GM11168 (cell line): ENCODE data around the gene OLFML2B.

Experiments used
- in situ Hi-C: fragments of 300-500 bp; cut with MboI; formaldehyde crosslinking; loops from one replicate; pipeline ENCODE4 v1.12.0; 2022; ENCODE audit warnings: low sequenced_read_pairs; ENCODE audit not compliant: unreplicated experiment

The OLFML2B gene

DNA sequence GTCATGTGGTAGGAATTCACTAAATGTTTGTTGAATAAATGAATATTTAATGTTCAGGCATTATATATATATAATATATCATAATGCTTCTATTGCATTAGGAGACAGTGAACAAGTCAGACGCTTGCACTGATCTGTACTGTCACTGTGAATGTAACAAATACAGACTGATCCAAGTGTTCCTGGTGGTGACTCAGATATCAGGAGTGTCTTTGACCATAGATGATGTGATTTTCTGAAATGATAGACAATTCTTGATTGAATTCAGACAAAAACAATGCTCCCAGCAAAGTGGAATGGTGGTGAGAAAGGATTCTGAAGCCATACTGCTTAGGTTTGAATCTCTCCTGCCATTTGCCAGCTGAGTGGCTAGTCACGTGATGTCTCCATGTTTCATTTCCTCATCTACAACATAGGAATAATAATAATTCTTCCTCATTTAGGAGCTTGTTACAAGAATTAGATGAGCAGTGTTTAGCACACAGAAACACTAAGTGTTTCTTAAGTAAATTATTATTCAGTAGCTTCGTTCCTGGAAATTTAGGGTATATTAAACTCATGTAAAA, 71.0 kb downstream of the OLFML2B start:
- in situ Hi-C loops, result no loop called here

DNA sequence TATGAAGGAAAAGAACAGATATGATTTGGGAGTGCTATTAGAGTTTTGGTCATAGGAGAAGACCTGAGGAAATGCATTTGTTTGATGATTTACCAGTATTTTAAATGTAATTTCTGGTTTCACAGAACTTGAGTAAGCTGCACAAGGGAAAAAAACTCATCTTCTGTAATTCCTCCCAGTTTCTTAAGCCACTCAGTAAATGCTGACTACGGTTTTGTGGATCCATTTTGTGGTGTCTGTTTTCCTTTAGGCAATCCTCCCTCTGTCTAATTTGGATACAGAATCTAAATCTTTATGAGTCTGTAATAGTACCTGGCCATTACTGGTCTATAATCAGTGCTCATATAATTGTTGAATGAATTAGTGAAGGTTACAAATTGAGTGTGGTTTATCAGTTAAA, 72.0 kb downstream of the OLFML2B start:
- in situ Hi-C loops, result no loop called here

DNA sequence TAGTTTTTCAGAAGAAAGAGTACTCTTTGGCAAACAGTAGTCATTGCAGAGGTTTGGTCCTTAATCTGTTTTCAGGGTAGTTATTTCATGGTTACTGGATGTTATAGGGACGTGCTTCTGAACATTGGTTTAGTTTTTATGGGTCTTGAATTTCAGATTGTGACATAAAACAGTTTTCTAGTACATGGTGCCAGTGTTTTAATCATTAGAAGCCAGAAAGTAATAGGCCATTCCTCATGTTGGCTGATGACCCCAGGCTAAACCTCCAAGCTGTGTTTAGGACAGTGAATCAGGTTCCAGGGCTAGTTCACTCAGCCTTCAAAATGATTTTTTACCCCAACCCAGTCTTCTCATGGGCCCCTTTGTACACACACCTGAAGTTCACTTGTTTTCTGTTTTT, 73.3 kb downstream of the OLFML2B start:
- in situ Hi-C loops, result no loop called here

DNA sequence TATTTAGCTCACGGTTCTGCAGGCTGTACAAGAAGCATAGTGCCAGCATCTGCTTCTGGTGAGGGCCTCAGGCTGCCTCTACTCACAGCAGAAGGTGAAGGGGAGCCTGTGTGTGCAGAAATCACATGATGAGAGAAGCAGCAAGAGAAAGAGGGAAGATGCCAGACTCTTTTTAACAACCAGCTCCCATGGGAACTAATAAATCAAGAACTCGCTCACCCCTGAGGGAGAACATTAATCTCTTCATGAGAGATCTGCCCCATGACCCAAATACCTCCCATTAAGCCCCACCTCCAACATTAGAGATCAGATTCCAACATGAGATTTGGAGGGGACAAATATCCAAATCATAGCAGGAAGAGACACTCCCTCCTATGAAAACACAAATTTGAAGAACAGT, 74.1 kb downstream of the OLFML2B start:
- in situ Hi-C loops, result no loop called here

DNA sequence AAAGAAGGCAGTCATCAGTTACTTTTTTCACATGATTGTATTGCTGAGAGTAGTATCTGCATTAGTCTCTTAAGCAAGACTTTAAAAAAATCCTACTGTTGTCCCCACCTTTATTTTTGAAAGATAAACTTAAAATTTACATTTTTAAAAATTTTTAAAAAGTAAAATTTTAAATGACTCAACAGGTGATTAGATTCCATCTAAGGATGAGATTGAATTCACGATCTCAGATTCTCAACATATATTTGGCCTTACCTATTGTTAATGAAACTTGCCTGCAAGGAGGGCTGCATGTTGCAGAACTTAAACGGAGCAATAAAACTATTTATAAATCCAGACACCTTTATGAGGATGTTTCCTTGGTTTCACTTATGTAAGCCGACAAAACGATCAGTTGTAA, 75.2 kb downstream of the OLFML2B start:
- in situ Hi-C loops, result no loop called here

DNA sequence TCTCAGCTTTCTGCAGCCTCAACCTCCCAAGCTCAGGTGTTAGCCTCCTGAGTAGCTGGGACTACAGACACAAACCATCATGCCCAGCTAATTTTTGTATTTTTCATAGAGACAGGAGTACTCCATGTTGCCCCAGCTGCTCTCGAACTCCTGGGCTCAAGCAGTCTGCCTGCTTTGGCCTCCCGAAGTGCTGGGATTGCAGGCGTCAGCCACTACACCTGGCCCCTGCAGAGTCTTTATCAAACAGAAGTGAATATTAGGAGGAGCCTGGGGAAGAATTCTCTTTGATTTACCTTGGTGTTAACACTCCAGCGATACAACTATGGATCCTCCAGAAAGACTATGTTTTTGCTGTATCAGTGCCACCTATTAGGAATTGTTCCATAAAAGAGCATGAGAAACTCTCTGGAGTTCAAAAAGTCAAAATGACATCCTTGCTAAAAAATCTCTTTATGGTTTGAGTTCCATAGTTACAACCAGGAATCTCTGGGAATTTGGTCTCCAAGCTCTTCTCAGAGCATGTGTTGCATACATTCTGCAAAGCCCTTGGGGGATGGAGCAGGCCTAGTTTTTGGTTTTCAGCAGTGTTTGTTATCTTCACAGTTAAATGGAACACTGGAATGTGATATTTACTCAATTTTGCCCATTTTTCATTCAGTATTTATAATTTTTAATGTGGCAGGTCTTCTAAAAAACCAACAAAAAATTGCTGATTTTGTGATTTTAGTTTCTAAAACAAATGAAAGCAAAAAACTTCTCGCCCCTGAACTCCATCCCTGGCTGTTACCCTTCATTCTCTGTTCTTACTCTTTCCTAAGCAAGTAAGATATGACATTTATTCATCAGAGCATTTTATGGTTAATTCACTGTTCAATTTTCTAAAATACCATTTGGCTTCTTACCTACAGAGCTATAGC, 77.3 kb downstream of the OLFML2B start:
- in situ Hi-C loops, result no loop called here

DNA sequence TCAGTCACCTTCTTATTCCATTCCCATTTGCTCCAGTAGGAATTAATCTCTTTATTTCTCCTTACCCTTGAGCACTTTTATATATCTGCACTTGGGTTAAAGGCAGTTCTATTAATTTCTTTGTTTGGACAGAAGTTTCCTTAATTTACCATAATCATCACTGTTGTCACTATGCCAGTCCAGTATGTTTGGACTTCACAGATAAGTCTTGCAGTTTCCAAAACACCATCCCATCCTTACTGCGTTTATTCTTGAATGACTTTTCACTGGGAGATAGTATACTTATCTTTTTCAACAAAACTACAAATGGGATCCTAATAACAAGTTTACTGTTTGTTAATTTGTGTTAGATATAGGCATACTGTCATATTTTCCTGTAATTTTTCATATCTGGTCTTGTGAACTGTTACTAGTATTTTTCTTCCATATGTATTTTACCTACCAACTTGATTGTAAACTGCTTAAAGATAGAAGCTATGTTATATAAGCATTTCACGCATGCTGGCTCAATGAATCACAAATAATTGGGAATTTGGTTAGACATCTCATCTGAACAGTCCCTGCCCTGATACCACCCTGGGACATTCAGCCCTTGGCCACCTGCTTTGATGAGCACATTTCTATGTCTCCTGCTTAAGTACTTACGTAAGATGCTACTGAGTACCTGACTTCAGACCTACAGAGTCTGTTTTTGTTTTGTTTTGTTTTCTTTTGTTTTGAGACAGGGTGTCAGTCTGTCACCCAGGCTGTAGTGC, 78.2 kb downstream of the OLFML2B start:
- in situ Hi-C loops, result no loop called here

DNA sequence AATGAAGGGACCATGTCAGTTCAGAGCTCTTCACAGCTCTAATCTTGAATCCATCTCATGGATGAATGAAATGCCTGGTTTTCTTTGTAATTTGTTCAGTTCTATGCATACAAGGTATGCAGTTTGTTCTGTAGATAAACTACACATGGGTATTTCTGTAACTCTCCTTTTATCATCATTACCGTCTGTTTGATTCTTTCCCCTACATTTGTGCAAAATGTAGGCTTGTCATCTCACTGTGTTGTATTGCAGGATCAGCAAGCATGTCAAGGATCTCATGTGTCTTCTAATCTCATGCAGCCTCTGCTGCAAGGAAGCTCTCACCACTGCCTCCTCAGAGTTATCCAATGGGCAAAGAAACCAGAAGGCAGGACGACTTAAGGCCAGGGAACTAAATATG, 79.3 kb downstream of the OLFML2B start:
- in situ Hi-C loops, result no loop called here

DNA sequence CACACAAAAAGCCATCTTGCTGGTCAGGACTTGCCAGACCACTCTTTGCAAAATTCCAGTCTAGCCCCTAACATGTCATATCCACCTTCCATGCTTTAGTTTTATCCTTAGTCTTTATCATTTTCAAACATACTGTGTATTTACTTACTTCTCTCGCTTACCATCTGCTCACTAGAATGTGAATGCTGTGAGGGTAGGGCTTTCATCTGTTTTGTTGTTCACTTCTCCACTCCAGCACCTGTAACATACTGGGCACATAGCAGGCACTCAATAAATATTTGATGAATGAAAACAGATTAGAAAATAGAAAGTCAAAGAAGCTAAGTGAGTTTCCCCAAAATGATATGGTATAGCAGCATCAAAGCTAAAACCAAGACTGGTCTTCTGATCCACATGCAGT, 79.9 kb downstream of the OLFML2B start:
- in situ Hi-C loops, result no loop called here

DNA sequence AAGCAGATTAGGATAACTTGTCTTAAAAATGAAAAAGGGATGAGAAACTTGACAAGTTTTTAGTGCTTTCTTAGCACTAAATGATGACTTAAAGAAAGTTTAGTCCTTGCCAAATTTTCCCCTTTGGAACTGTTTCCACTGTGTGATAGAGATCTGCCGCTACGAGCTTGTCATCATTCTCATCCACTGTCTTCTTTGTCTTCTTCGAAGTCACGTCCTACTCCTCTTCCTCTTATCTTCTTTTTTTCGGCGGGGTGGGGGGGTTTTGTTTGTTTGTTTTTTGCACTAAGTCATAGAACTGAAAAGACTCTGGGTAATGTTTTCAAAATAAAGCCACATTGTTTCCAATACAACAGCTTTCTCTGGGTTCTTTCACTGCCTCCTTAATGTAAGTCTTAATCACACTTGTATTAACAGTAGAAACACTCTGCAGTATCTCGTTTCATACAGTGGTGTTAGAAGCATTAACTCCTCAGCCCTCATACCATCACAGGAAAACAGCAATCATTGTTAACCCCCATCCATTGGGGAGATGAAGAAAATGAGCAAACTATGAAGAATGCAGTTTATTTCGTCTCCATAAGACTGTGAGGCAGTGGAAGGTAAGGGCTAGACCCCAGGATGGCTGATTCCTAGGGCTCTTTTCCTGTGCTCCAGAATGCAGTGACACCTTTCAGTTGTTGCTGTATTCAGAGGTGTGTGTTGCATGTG, 81.8 kb downstream of the OLFML2B start:
- in situ Hi-C loops, result no loop called here

DNA sequence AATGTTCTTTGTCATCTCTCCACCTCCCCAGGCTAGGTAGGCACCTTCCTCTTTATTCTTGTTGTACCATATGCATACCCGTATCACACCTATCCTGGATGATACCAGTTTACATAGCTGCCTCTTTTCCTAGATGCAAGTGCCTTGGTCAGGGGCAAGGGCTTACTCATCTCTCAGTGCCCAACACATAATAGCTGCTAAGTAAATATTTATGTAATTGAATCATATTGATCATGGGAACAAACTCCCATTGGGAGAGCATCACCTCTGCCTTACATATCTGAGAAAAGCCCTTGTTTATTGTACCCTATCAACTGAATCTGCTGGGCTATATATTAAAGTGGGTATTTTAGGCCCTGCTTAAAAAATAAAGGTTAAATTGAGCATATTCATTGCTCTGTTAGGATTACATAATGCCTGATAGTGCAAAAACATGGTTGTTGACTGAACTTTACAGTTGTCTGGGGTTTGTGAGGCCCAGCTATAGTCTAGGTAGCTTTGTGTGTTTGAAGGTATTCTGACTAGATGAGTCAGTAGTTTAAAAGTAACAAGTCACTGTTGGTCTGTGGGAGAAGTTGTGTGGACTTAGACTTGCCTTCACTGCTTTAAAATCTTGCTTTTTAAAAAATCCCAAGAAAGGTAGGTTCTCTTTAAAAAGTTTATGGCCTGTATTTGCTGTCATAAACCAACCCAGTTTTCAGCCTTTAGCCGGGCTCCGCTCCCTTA, 82.6 kb downstream of the OLFML2B start:
- in situ Hi-C loops, result no loop called here

DNA sequence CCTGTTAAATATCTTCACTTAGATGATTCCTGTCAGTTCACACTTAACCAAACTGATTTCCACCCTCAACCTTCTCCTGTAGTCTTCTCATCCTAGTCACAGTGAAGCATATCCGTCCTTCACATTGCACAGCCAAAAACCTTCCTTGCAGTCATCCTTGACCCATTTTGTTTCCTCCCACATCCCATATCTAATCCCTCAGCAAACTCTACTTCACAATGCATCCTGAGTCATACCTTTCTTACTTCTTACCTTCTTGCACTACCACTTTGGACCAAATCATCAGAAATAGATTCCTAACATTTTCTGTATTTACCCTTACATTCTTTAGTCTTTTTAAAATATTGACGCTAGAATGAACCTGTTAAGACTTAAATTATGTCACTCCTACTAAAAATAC, 86.9 kb downstream of the OLFML2B start:
- in situ Hi-C loops, result no loop called here

DNA sequence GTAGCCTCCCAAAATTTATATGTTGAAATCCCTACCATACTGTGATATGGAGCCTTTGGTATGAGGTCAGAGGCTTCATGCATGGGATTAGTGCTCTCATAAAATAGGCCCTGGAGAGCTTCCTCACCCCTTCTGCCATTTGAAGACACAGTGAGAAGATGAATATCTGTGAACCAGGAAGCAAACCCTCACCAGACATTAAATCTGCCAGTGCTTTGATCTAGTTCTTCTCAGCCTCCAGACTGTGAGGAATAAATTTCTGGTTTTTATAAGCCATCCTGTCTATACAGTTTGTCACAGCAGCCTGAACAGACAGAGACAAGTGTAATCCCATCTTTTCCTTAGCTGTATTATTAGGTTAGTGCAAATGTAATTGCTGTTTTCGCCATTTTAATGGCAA, 88.4 kb downstream of the OLFML2B start:
- in situ Hi-C loops, result no loop called here

DNA sequence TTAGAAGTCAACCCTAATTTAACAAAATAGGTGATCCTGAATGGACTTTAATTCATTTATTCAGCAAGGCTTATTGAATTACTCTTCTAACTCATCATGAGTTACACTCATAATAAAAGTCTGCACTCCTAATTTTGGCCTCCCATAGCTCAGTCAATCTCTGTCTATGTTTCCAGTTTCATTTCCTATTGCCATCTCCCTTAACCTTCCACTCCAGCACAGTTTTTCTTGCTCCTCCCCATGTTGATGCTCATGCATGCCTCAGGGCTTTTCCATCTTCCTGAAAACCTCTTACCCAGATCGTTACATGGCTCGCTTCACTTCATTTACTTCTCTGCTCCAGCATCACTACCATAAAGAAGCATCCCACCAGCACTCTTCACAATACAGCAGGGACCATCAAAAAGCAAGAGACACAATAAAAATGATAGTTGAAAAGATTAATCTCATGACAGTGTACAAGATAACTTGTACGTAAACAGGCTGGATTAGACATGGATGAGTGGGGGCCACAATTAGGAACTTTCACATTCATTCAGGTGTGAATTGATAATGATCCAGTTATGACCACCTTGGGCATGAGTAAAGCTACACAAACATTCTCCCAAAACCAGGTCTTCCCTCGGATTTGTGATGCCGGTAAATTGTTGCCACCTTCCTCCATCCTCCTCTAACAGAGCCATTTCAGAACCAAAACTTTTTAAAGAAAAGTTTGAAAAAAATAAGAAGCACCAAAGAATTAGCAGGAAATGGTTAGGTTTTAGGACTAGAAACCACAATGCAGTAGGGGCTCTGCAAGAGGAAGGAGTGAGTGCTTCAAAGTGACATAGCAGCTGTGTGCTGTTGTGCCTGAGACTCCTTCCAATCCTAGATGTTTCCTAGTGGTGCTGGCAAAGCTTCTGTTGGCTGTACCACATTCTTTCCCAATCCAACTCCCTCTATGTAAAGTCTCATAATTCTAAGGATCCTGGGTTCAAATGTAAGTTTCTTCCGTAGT, 89.8 kb downstream of the OLFML2B start:
- in situ Hi-C loops, result no loop called here
